OCI-LY7 (cell line): Measurements from ENCODE around the gene FBN1. TPM values are rescaled to one million over a fixed set of nuclear protein-coding genes. Genes with fewer than 3 reads are reported as not detected.

Source experiments
- BruUV-seq: library from RNA; stranded (reverse); fragments of 400-500 nt; replicated peaks from 2 replicates; lab custom pipeline; 2021; lab: Mats Ljungman, UMichigan
- CTCF ChIA-PET: fragments of 300-600 bp; sonication (Branson Sonifier 250); formaldehyde crosslinking; loops from one replicate; lab custom pipeline; 2022; ENCODE audit warnings: antibody characterized with exemption; ENCODE audit not compliant: unreplicated experiment; lab: Charles Lee
- POLR2A ChIA-PET: fragments of 300-600 bp; sonication (Branson Sonifier 250); formaldehyde crosslinking; loops from one replicate; lab custom pipeline; 2022; ENCODE audit warnings: antibody characterized with exemption; lab: Charles Lee
- DNase-seq: peaks from one replicate; pipeline ENCODE4 v3.0.0-alpha.2; 2015; ENCODE audit warnings: low spot score
- H2AFZ ChIP-seq: fragments of 200-600 bp; sonication (generic), shearing (Covaris generic); 2 replicates; pipeline ENCODE4 v1.6.1; 2014; ENCODE audit warnings: mild to moderate bottlenecking, antibody characterized with exemption, low read length, moderate library complexity
- H3K27ac ChIP-seq: fragments of 200-600 bp; sonication (generic); 2 replicates; pipeline ENCODE4 v1.5.1; 2014; ENCODE audit warnings: mixed run types, low read depth, mild to moderate bottlenecking, moderate library complexity, low read length, inconsistent platforms; ENCODE audit not compliant: poor library complexity, severe bottlenecking
- H3K36me3 ChIP-seq: fragments of 200-600 bp; sonication (generic); 2 replicates; pipeline ENCODE4 v1.6.1; 2014; ENCODE audit warnings: mild to moderate bottlenecking, antibody characterized with exemption, low read length, moderate library complexity, mixed read lengths; ENCODE audit not compliant: insufficient read depth
- H3K4me1 ChIP-seq: fragments of 200-600 bp; sonication (generic); 2 replicates; pipeline ENCODE4 v1.5.1; 2014; ENCODE audit warnings: mild to moderate bottlenecking, low read length; ENCODE audit not compliant: insufficient read depth, poor library complexity, severe bottlenecking
- H3K4me2 ChIP-seq: fragments of 200-600 bp; sonication (generic); 2 replicates; pipeline ENCODE4 v1.6.1; 2014; ENCODE audit warnings: mild to moderate bottlenecking, low read length
- H3K4me3 ChIP-seq: fragments of 200-600 bp; sonication (generic); 2 replicates; pipeline ENCODE4 v1.5.1; 2014; ENCODE audit warnings: mild to moderate bottlenecking, low read depth, low read length; ENCODE audit not compliant: poor library complexity, severe bottlenecking
- H3K79me2 ChIP-seq: fragments of 200-600 bp; sonication (generic); 2 replicates; pipeline ENCODE4 v1.6.1; 2016; ENCODE audit warnings: low read depth, mild to moderate bottlenecking, low read length, moderate library complexity, mixed read lengths; ENCODE audit not compliant: insufficient read depth
- H3K9me2 ChIP-seq: fragments of 200-600 bp; sonication (generic); 2 replicates; pipeline ENCODE4 v1.6.1; 2016; ENCODE audit warnings: mild to moderate bottlenecking, low read length, mixed read lengths; ENCODE audit not compliant: insufficient read depth
- H3K9me3 ChIP-seq: fragments of 200-600 bp; sonication (generic); 2 replicates; pipeline ENCODE4 v1.6.1; 2014; ENCODE audit warnings: mild to moderate bottlenecking, mixed run types, low read length, mixed read lengths
- H4K20me1 ChIP-seq: fragments of 200-600 bp; sonication (generic); 2 replicates; pipeline ENCODE4 v1.6.1; 2014; ENCODE audit warnings: mild to moderate bottlenecking, antibody characterized with exemption, low read length, moderate library complexity, mixed read lengths; ENCODE audit not compliant: insufficient read depth
- EZH2phosphoT487 ChIP-seq: fragments of 200-600 bp; sonication (generic); IDR thresholded peaks from 2 replicates; pipeline ENCODE4 v1.6.1; 2018; ENCODE audit warnings: low read depth, borderline replicate concordance, mild to moderate bottlenecking, mixed run types, antibody characterized with exemption, low read length, moderate library complexity, mixed read lengths
- intact Hi-C: fragments of 100-400 bp; cut with micrococcal nuclease; formaldehyde crosslinking; loops from one replicate; pipeline ENCODE4 v1.10.0; 2022; ENCODE audit not compliant: unreplicated experiment
- total RNA-seq, 2 experiments: library from RNA; depleted of rRNA in 1 of 2; stranded (reverse); fragments of >200 nt in 1 of 2; shearing (Covaris generic) in 1 of 2; gene quantifications; 2 replicates each; pipeline ENCODE4 v1.2.3, GENCODE V29; 2014 to 2022
- TF ChIP-seq, protein P1 (sequence below): fragments of 200-600 bp; sonication (generic); conservative IDR thresholded peaks from 2 replicates; pipeline ENCODE4 v1.5.1; 2014; ENCODE audit warnings: mild to moderate bottlenecking, antibody characterized with exemption, low read length, moderate library complexity, mixed read lengths

Gene FBN1
- total RNA-seq, 2 experiments from 2014 or later: 0.68 to 1.0 TPM

DNA sequence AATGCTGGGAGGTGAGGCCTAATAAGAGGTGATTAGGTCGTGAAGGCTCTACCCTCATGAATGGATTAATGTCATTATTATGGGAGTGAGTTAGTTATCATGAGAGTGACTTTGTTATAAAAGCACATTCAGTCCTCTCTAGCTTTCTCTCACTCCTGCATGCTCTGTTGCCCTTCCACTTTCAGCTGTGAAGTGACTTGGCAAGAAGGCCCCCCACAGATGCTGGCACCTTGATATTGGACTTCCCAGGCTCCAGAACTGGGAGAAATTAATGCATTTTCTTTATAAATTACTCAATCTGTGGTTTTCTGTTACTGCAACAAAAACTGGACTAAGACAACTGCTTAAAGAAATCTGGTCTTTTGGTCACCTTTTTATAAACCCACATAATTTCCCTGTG lies 144.3 kb downstream of the FBN1 start:
- no peak for TF ChIP-seq EZH2phosphoT487
- TF ChIP-seq, protein P1, sequence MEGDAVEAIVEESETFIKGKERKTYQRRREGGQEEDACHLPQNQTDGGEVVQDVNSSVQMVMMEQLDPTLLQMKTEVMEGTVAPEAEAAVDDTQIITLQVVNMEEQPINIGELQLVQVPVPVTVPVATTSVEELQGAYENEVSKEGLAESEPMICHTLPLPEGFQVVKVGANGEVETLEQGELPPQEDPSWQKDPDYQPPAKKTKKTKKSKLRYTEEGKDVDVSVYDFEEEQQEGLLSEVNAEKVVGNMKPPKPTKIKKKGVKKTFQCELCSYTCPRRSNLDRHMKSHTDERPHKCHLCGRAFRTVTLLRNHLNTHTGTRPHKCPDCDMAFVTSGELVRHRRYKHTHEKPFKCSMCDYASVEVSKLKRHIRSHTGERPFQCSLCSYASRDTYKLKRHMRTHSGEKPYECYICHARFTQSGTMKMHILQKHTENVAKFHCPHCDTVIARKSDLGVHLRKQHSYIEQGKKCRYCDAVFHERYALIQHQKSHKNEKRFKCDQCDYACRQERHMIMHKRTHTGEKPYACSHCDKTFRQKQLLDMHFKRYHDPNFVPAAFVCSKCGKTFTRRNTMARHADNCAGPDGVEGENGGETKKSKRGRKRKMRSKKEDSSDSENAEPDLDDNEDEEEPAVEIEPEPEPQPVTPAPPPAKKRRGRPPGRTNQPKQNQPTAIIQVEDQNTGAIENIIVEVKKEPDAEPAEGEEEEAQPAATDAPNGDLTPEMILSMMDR: no peak
- Histone ChIP-seq H4K20me1 (no peaks in the 10 kb centered on the region), H3K27ac (no peak overlapping the region), H3K9me2 (no peaks in the 10 kb centered on the region), H3K4me1 (no peaks in the 10 kb centered on the region), H2AFZ (no peak overlapping the region), H3K79me2 (no peaks in the 10 kb centered on the region), H3K9me3 (no peaks in the 10 kb centered on the region), H3K4me3 (no peak overlapping the region), H3K4me2 (no peak overlapping the region), H3K36me3 (no peaks in the 10 kb centered on the region)
- no TSS peak for BruUV-seq
- no peak for DNase-seq
- ChIA-PET POLR2A (interaction anchor here (0.6 kb wide), 1 partner anchor 33 kb away, joined by 3 read pairs; no protein-coding TSS in a partner anchor), CTCF (no interaction called here)
- intact Hi-C loops: no loop called here

DNA sequence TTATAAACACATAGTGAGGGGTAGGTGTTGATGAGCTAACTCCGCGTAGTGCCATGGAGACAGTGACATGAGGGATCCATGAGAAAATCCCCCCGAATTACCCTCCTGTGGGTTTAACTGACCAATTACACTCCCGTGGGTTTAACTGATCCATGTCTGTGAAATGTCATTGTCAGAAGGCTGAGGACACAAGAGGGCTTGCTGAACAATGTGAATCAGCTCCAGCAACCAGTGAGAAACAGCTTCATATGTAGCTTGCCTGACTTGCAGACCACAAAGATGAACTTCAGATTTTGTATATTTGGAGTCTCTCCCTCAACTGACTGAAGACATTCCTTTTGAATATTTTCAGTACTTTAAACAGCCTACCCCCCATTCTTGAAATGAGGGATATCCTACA lies 144.9 kb downstream of the FBN1 start:
- Histone ChIP-seq H3K36me3 (no peaks in the 10 kb centered on the region), H2AFZ (no peak overlapping the region), H4K20me1 (no peaks in the 10 kb centered on the region), H3K79me2 (no peaks in the 10 kb centered on the region), H3K4me1 (no peaks in the 10 kb centered on the region), H3K27ac (no peak overlapping the region), H3K4me2 (no peak overlapping the region), H3K9me3 (no peaks in the 10 kb centered on the region), H3K4me3 (no peak overlapping the region), H3K9me2 (no peaks in the 10 kb centered on the region)
- TF ChIP-seq, protein P1: no peak
- TF ChIP-seq EZH2phosphoT487: no peak
- intact Hi-C loops: no loop called here
- BruUV-seq: no TSS peak
- no peak for DNase-seq
- CTCF ChIA-PET: no interaction called here
- POLR2A ChIA-PET: interaction anchor here (0.6 kb wide), 1 partner anchor 33 kb away, joined by 3 read pairs; no protein-coding TSS in a partner anchor

DNA sequence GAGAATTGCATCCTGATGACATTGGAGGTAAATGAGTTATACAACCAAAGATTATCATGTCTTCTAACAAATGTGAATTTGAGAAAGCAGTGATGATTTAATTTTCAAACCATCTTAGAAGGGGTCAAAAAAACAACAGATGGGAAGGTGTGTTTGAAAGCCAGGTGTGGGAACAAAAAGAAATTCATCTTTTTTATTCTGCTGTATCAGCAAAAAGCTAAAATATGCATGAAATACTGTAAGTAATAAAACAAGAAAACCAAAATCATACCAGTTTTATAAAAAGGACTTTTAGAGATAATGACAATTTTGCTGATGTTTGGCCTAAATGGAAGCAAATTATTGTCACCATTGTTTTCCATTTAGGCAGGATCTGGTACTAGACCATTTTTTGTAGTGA lies 145.5 kb downstream of the FBN1 start:
- BruUV-seq: no TSS peak
- Histone ChIP-seq H3K9me3 (no peaks in the 10 kb centered on the region), H3K4me1 (no peaks in the 10 kb centered on the region), H2AFZ (no peak overlapping the region), H3K79me2 (no peaks in the 10 kb centered on the region), H3K36me3 (no peaks in the 10 kb centered on the region), H3K9me2 (no peaks in the 10 kb centered on the region), H3K27ac (no peak overlapping the region), H3K4me2 (no peak overlapping the region), H3K4me3 (no peak overlapping the region), H4K20me1 (no peaks in the 10 kb centered on the region)
- intact Hi-C loops: no loop called here
- TF ChIP-seq EZH2phosphoT487: no peak
- ChIA-PET CTCF (no interaction called here), POLR2A (no interaction called here)
- DNase-seq: no peak
